Coronary artery (tissue), 2 donors: ENCODE results near the gene PPRC1.

Experiments used
- DNase-seq: peaks from one replicate; pipeline ENCODE4 v3.0.0-alpha.2; 2017; ENCODE audit warnings: low spot score
- H3K27ac ChIP-seq, 2 donors: fragments of 200-600 bp; sonication (generic); one replicate each; pipeline ENCODE4 v1.5.1; 2016 to 2019
- H3K4me3 ChIP-seq: fragments of 200-600 bp; sonication (generic); 2 replicates; pipeline ENCODE4 v1.5.1; 2016; ENCODE audit warnings: mild to moderate bottlenecking, moderate library complexity
- TF ChIP-seq, protein P1 (sequence below): fragments of 200-600 bp; sonication (generic); IDR thresholded peaks from one replicate; pipeline ENCODE4 v1.5.1; 2019; ENCODE audit warnings: antibody characterized with exemption

PPRC1 gene

DNA sequence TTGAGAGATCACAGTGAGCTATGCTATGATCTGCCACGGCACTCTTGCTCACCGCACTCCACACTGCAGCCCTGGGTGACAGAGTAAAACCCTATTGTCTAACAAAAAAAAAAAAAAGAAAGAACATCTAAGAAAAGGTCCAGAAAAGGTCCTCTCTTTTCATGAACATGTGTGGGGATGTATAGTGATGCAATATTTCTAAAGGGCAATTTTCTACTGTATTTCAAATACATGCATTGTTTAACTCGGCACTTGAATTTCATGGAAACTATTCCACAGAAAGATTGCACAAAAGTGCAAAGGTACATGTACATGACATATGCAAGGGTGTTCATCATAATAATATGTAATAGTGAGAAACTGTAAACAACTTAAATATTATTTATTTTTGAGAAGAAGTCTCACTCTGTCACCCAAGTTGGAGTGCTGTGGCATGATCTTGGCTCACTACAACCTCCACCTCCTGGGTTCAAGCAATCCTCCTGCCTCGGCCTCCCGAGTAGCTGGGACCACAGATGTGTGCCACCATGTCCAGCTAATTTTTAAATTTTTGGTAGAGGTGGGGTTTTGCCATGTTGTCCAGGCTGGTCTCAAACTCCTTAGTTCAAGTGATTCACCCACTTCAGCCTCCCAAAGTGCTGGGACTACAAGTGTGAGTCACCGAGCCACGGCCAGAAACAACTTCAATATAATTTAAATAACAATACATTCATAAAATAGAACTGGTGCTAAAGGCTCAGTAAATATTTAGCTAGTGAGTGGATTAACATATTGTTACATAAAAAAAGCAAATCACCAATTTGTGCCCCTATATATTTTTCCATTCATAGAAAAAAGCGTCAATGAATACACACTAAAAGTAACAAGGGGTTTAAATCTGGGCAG is 1.3 kb upstream of the PPRC1 start:
- TF ChIP-seq, protein P1, sequence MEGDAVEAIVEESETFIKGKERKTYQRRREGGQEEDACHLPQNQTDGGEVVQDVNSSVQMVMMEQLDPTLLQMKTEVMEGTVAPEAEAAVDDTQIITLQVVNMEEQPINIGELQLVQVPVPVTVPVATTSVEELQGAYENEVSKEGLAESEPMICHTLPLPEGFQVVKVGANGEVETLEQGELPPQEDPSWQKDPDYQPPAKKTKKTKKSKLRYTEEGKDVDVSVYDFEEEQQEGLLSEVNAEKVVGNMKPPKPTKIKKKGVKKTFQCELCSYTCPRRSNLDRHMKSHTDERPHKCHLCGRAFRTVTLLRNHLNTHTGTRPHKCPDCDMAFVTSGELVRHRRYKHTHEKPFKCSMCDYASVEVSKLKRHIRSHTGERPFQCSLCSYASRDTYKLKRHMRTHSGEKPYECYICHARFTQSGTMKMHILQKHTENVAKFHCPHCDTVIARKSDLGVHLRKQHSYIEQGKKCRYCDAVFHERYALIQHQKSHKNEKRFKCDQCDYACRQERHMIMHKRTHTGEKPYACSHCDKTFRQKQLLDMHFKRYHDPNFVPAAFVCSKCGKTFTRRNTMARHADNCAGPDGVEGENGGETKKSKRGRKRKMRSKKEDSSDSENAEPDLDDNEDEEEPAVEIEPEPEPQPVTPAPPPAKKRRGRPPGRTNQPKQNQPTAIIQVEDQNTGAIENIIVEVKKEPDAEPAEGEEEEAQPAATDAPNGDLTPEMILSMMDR: no peak
- H3K27ac ChIP-seq: peak overlapping the region in 1 of 2 donors; percentile 40

GRCh38 chr10:102132193-102132562 is 662 bp upstream of the PPRC1 start:
- TF ChIP-seq, protein P1: no peak
- Histone ChIP-seq H3K4me3 (peak overlapping the region; percentile 100), H3K27ac (peak overlapping the region; percentile 40 to 96)
- DNase-seq: no peak

More for the DNA sequence above, 1.3 kb upstream of the PPRC1 start:
- H3K4me3 ChIP-seq: no peak overlapping the region
- DNase-seq: no peak

DNA sequence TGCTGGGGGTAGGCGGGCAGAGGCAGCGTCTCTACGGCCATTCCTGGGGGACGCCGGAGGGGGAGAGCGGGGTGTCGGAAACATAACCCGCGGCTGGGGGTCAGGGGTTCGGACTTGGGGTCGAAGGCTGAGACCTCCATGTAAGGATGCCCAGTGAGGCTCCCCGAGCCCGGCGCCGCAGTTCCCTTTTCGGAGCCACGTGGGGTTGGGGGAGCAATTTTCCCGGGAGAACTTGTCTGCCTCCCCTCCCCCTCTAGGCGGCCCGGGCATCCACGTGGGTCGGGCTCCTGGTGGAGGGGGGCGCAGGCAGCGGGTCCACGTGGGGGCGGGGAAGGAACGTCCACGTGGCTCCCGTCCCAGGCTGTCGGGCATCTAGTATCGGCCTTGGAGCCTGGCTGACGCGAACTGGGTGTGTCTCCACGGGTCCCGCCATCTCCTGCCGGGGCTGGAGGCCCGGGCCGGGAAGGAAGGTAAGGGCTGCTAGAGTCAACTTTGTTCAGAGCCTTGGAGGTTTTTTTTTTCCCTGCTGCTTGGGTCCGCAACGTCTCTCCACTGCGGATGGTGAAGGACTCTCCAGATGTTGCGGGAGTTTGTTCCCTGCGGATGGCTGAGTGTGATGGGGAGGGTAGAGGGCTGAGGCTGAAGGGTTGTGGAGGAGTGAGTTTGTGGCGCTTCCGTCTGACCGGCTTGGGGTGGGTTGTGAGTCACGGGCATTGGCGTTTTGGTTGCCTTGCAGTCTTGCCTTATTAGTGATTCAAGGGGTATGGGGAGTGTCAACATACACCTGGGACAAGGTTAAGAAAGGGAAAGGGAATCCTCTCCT is 744 bp downstream of the PPRC1 start:
- peak; percentile 83 for DNase-seq
- TF ChIP-seq, protein P1: no peak
- H3K27ac ChIP-seq: peak overlapping the region; percentile 87 to 96
- H3K4me3 ChIP-seq: peak overlapping the region; percentile 100

GRCh38 chr10:102134416-102134815 is 1.6 kb downstream of the PPRC1 start:
- TF ChIP-seq, protein P1: no peak
- peak overlapping the region in 1 of 2 donors; percentile 96 for H3K27ac ChIP-seq
- peak overlapping the region; percentile 100 for H3K4me3 ChIP-seq

DNA sequence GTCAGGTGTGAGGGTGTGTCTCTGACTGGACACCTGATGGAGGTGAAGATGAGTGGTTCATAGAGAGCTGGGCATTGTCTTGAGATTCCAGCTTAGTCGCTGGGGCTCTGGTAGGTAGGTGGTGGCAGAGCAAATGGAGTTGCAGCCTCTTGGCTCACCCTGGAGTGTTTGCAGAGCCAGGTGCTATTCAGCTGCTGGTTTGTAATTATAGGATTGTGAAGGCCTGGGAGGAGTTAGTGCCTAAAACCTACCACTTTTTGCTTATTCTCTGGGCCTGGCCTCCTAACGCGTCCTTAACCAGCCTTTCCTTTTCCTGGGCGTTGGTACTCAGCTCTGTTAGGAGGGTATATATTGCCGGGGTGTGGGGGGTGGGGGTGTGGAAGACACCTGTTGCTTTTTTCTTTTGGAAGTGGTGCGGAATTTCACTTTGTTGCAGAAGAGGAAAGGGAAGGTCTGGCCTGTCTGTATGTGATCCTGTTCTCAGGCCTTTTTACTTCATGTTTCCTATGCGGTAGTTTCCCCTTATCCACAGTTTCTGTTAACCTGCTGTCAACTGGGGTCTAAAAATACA is 3.2 kb downstream of the PPRC1 start:
- H3K4me3 ChIP-seq: no peak overlapping the region
- DNase-seq: no peak
- TF ChIP-seq, protein P1: no peak
- H3K27ac ChIP-seq: no peak overlapping the region

More at GRCh38 chr10:102134416-102134815, 1.6 kb downstream of the PPRC1 start:
- no peak for DNase-seq

DNA sequence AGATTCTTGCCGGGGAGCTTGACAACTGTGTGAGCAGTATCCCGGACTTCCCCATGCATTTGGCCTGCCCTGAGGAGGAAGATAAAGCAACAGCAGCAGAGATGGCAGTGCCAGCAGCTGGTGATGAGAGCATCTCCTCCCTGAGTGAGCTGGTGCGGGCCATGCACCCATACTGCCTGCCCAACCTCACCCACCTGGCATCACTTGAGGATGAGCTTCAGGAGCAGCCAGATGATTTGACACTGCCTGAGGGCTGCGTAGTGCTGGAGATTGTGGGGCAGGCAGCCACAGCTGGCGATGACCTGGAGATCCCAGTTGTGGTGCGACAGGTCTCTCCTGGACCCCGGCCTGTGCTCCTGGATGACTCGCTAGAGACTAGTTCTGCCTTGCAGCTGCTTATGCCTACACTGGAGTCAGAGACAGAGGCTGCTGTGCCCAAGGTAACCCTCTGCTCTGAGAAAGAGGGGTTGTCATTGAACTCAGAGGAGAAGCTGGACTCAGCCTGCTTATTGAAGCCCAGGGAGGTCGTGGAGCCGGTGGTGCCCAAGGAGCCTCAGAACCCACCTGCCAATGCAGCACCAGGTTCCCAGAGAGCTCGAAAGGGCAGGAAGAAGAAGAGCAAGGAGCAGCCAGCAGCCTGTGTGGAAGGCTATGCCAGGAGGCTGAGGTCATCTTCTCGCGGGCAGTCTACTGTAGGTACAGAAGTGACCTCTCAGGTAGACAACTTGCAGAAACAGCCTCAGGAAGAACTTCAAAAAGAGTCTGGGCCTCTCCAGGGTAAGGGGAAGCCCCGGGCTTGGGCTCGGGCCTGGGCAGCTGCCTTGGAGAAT is 6.7 kb downstream of the PPRC1 start:
- TF ChIP-seq, protein P1: no peak
- no peak for DNase-seq
- Histone ChIP-seq H3K4me3 (no peak overlapping the region), H3K27ac (no peak overlapping the region)
